Fibroblast of mammary gland (primary cell): ENCODE data around the gene CEP164.

Experiments used
- DNase-seq: peaks from one replicate; pipeline ENCODE4 v3.0.0-alpha.2; 2010; ENCODE audit warnings: low read depth
- H3K4me3 ChIP-seq: 2 replicates; pipeline ENCODE4 v1.5.1; 2011; ENCODE audit warnings: low read depth, mild to moderate bottlenecking, low read length, moderate library complexity; ENCODE audit not compliant: control insufficient read depth
- CTCF ChIP-seq: conservative IDR thresholded peaks from 2 replicates; pipeline ENCODE4 v1.5.1; 2011; ENCODE audit warnings: low read depth, low read length, inconsistent platforms; ENCODE audit not compliant: control insufficient read depth, insufficient read depth

Gene CEP164

GRCh38 chr11:117420143-117420485 is 92.5 kb downstream of the CEP164 start:
- no peak overlapping the region for H3K4me3 ChIP-seq
- TF ChIP-seq CTCF = no peak
- no peak for DNase-seq

- no peak for DNase-seq
- H3K4me3 ChIP-seq = no peak overlapping the region
- TF ChIP-seq CTCF = no peak
Measured at GRCh38 chr11:117420598-117420997, 92.9 kb downstream of the CEP164 start.

- no peak overlapping the region for H3K4me3 ChIP-seq
- TF ChIP-seq CTCF = no peak
- DNase-seq = no peak
Measured at GRCh38 chr11:117421041-117421440, 93.4 kb downstream of the CEP164 start.

- no peak for TF ChIP-seq CTCF
- no peak overlapping the region for H3K4me3 ChIP-seq
- DNase-seq = no peak
Measured at GRCh38 chr11:117421476-117421875, 93.8 kb downstream of the CEP164 start.

GRCh38 chr11:117423046-117423575 is 95.5 kb downstream of the CEP164 start:
- DNase-seq = no peak
- no peak for TF ChIP-seq CTCF
- H3K4me3 ChIP-seq = no peak overlapping the region

GRCh38 chr11:117424781-117425180 is 97.1 kb downstream of the CEP164 start:
- peak; percentile 77 for DNase-seq
- TF ChIP-seq CTCF = no peak
- H3K4me3 ChIP-seq = no peak overlapping the region

GRCh38 chr11:117425679-117426296 is 98.1 kb downstream of the CEP164 start:
- no peak overlapping the region for H3K4me3 ChIP-seq
- DNase-seq = no peak
- no peak for TF ChIP-seq CTCF
